OCI-M1 (cell line): ENCODE data around the gene UTP3.
"Not testable (repeated sequence)": the region's sequence is repeated elsewhere in the genome, so short reads cannot be mapped to it uniquely, and the experiment has no call there.

ENCODE experiments used
- DNase-seq: peaks from one replicate; lab custom pipeline; 2025; lab: John Stamatoyannopoulos, UW

Gene UTP3

GRCh38 chr4:70715097-70715496 lies 26.8 kb downstream of the UTP3 start:
- DNase-seq: no peak

GRCh38 chr4:70718811-70719604 lies 30.7 kb downstream of the UTP3 start:
- no peak for DNase-seq

GRCh38 chr4:70721747-70722146 lies 33.4 kb downstream of the UTP3 start, which contains the start of gene RUFY3:
Gene RUFY3, plus strand, starts transcription at chr4:70721964. Its CDS starts 610 bp downstream, at chr4:70722574.
- peak; percentile 46 for DNase-seq

GRCh38 chr4:70722199-70722791 lies 34.0 kb downstream of the UTP3 start:
- DNase-seq: peak; percentile 71

- DNase-seq: no peak
Measured at GRCh38 chr4:70724463-70724862, 36.1 kb downstream of the UTP3 start.

GRCh38 chr4:70725633-70726032 lies 37.3 kb downstream of the UTP3 start:
- no peak for DNase-seq

- DNase-seq: not testable (repeated sequence)
Measured at GRCh38 chr4:70726515-70726914, 38.2 kb downstream of the UTP3 start.

GRCh38 chr4:70728091-70728490 lies 39.8 kb downstream of the UTP3 start:
- DNase-seq: no peak

GRCh38 chr4:70732878-70733277 lies 44.5 kb downstream of the UTP3 start:
- DNase-seq: not testable (repeated sequence)

GRCh38 chr4:70734168-70734954 lies 46.0 kb downstream of the UTP3 start:
- DNase-seq: peak; percentile 91

GRCh38 chr4:70734971-70735370 lies 46.6 kb downstream of the UTP3 start:
- peak; percentile 64 for DNase-seq

GRCh38 chr4:70735915-70736314 lies 47.6 kb downstream of the UTP3 start:
- DNase-seq: peak; percentile 84

- peak; percentile 81 for DNase-seq
Measured at GRCh38 chr4:70737006-70737405, 48.7 kb downstream of the UTP3 start.

GRCh38 chr4:70737409-70737808 lies 49.1 kb downstream of the UTP3 start:
- DNase-seq: no peak

GRCh38 chr4:70739496-70740337 lies 51.4 kb downstream of the UTP3 start:
- no peak for DNase-seq
